ENCODE data around the gene EXOC8. TPM values are rescaled to one million over a fixed set of nuclear protein-coding genes. Genes with fewer than 3 reads are reported as not detected.

EXOC8 gene
- total and polyA plus RNA-seq, 2 donors (not counting 1 experiment from before 2014, with no cell fraction given) = 10.0 to 32.6 TPM

GRCh38 chr1:231381729-231382128 lies 44.1 kb upstream of the EXOC8 start:
- no peak overlapping the region for H3K4me2 ChIP-seq (replicated peaks; ENCODE audit: low read depth, low read length, poor library complexity, severe bottlenecking)
- DNase-seq = no peak
- ChIA-PET POLR2A (interaction anchor here (0.6 kb wide), 1 partner anchor 19 kb away, joined by 5 read pairs; no protein-coding TSS in a partner anchor), CTCF (interaction anchor here (1.2 kb wide), 1 partner anchor 207 kb away, joined by 3 read pairs; no protein-coding TSS in a partner anchor)
- no peak overlapping the region for H2AFZ ChIP-seq (ENCODE audit: insufficient read depth, low read depth, low read length, poor library complexity, severe bottlenecking)
- ATAC-seq (ENCODE audit: low read depth) = no peak
- intact Hi-C loops (cut with micrococcal nuclease) = no loop called here
- no peaks in the 10 kb centered on the region for H3K9me3 Mint-ChIP-seq (ENCODE audit: insufficient read depth)
- peaks cover 36% of the 10 kb centered on the region for H3K4me1 Mint-ChIP-seq
- no peak overlapping the region for H3K27ac Mint-ChIP-seq
- H3K79me2 ChIP-seq (ENCODE audit: control insufficient read depth, insufficient read depth, low read length) = peaks cover 79% of the 10 kb centered on the region
- H3K4me3 Mint-ChIP-seq = no peak overlapping the region
- no peak overlapping the region for H3K4me3 ChIP-seq (ENCODE audit: control extremely low read depth in 1 of 5, extremely low read depth in 1 of 5, insufficient read depth in 1 of 5, low read depth in 2 of 5, low read length in 4 of 5)
- no peak overlapping the region for H3K9ac ChIP-seq (ENCODE audit: low read length)
- no peak for TF ChIP-seq EZH2 (IDR thresholded peaks at IDR 0.05; ENCODE audit: borderline replicate concordance, insufficient read depth, low read depth, low read length, poor library complexity, severe bottlenecking)
- no peak for TF ChIP-seq CTCF (IDR thresholded peaks at IDR 0.05)
- H3K27me3 ChIP-seq (replicated peaks in 1 of 4; ENCODE audit: control extremely low read depth in 1 of 4, control insufficient read depth in 3 of 4, insufficient read depth in 4 of 4, low read length in 3 of 4) = no peaks in the 10 kb centered on the region
- no peaks in the 10 kb centered on the region for H3K27me3 Mint-ChIP-seq
- H3K36me3 ChIP-seq (replicated peaks in 1 of 2; ENCODE audit: control extremely low read depth in 1 of 2, control insufficient read depth in 1 of 2, extremely low read depth in 1 of 2, insufficient read depth in 2 of 2, low read length in 1 of 2) = no peaks in the 10 kb centered on the region
- H3K27ac ChIP-seq (ENCODE audit: low read length in 2 of 2) = no peak overlapping the region
- H3K4me1 ChIP-seq (ENCODE audit: control insufficient read depth in 2 of 2, insufficient read depth in 2 of 2, low read length in 2 of 2) = peaks cover 0 to 3% of the 10 kb centered on the region in 2 donors
- H3K9me3 ChIP-seq (ENCODE audit: control extremely low read depth in 1 of 3, control insufficient read depth in 2 of 3, insufficient read depth in 1 of 3, low read length in 2 of 3) = no peaks in the 10 kb centered on the region
- peaks cover 73% of the 10 kb centered on the region for H4K20me1 ChIP-seq (ENCODE audit: control insufficient read depth, insufficient read depth, low read length, poor library complexity, severe bottlenecking)
- WGBS (ENCODE audit: insufficient coverage) = no CpG with 5 or more reads among the region's 2 CpGs

GRCh38 chr1:231376875-231377549 lies 39.4 kb upstream of the EXOC8 start:
- Mint-ChIP-seq H3K27ac (no peak overlapping the region), H3K9me3 (ENCODE audit: insufficient read depth) (no peaks in the 10 kb centered on the region), H3K27me3 (no peaks in the 10 kb centered on the region), H3K4me1 (peaks cover 29% of the 10 kb centered on the region), H3K4me3 (no peak overlapping the region)
- Histone ChIP-seq H3K9me3 (ENCODE audit: control extremely low read depth in 1 of 3, control insufficient read depth in 2 of 3, insufficient read depth in 1 of 3, low read length in 2 of 3) (no peaks in the 10 kb centered on the region), H2AFZ (ENCODE audit: insufficient read depth, low read depth, low read length, poor library complexity, severe bottlenecking) (no peak overlapping the region), H3K79me2 (ENCODE audit: control insufficient read depth, insufficient read depth, low read length) (peaks cover 37% of the 10 kb centered on the region), H3K4me1 (ENCODE audit: control insufficient read depth in 2 of 2, insufficient read depth in 2 of 2, low read length in 2 of 2) (peaks cover 0 to 3% of the 10 kb centered on the region in 2 donors), H3K4me3 (ENCODE audit: control extremely low read depth in 1 of 5, extremely low read depth in 1 of 5, insufficient read depth in 1 of 5, low read depth in 2 of 5, low read length in 4 of 5) (no peak overlapping the region), H3K27me3 (replicated peaks in 1 of 4; ENCODE audit: control extremely low read depth in 1 of 4, control insufficient read depth in 3 of 4, insufficient read depth in 4 of 4, low read length in 3 of 4) (no peaks in the 10 kb centered on the region), H3K27ac (ENCODE audit: low read length in 2 of 2) (no peak overlapping the region), H3K4me2 (replicated peaks; ENCODE audit: low read depth, low read length, poor library complexity, severe bottlenecking) (no peak overlapping the region), H3K36me3 (replicated peaks in 1 of 2; ENCODE audit: control extremely low read depth in 1 of 2, control insufficient read depth in 1 of 2, extremely low read depth in 1 of 2, insufficient read depth in 2 of 2, low read length in 1 of 2) (peaks cover 0 to 1% of the 10 kb centered on the region in 2 experiments), H3K9ac (ENCODE audit: low read length) (no peak overlapping the region), H4K20me1 (ENCODE audit: control insufficient read depth, insufficient read depth, low read length, poor library complexity, severe bottlenecking) (peaks cover 38% of the 10 kb centered on the region)
- WGBS (ENCODE audit: insufficient coverage) = 70% methylated on average over 5 of the region's 5 CpGs
- ChIA-PET CTCF (interaction anchor here (0.9 kb wide), 1 partner anchor 180 kb away, joined by 3 read pairs; no protein-coding TSS in a partner anchor), POLR2A (no interaction called here)
- TF ChIP-seq CTCF (IDR thresholded peaks at IDR 0.05) = no peak
- TF ChIP-seq EZH2 (IDR thresholded peaks at IDR 0.05; ENCODE audit: borderline replicate concordance, insufficient read depth, low read depth, low read length, poor library complexity, severe bottlenecking) = no peak
- no peak for DNase-seq
- no peak for ATAC-seq (ENCODE audit: low read depth)
- intact Hi-C loops (cut with micrococcal nuclease) = no loop called here

All from B cell (primary cell).